Ovary (tissue), 9 donors: ENCODE results near the gene CENPP. TPM values are rescaled to one million over a fixed set of nuclear protein-coding genes. Genes with fewer than 3 reads are reported as not detected.

Source experiments
- DNase-seq, 5 donors: peaks; one replicate each; pipeline ENCODE4 v3.0.0-alpha.2; 2019 to 2020
- H3K27ac ChIP-seq, 2 donors: fragments of 200-600 bp; one replicate each; pipeline versions ENCODE4 v1.5.1 to v1.8.0; 2019 to 2022
- H3K27me3 ChIP-seq: fragments of 200-600 bp; one replicate; pipeline ENCODE4 v1.8.0; 2022
- H3K36me3 ChIP-seq: fragments of 200-600 bp; sonication (generic); one replicate; pipeline ENCODE4 v1.5.1; 2019
- H3K4me1 ChIP-seq: one replicate; pipeline ENCODE4 v1.8.1; 2013; ENCODE audit warnings: mild to moderate bottlenecking, moderate library complexity; ENCODE audit not compliant: insufficient read depth
- H3K4me3 ChIP-seq: fragments of 200-600 bp; sonication (generic); one replicate; pipeline ENCODE4 v1.5.1; 2017
- H3K9me3 ChIP-seq, 2 donors: fragments of 200-600 bp in 1 of 2; sonication (generic) in 1 of 2; one replicate each; pipeline versions ENCODE4 v1.5.1 to v1.8.1; 2013 to 2019; ENCODE audit warnings: mild to moderate bottlenecking in 1 of 2, moderate library complexity in 1 of 2
- CTCF ChIP-seq, 3 donors: fragments of 450-650 bp in 2 of 3; fragments of 200-600 bp in 1 of 3; IDR thresholded peaks; one replicate each; pipeline versions ENCODE4 v1.5.1 to v1.8.0; 2016 to 2022; ENCODE audit warnings: antibody characterized with exemption in 3 of 3, mild to moderate bottlenecking in 1 of 3
- EP300 ChIP-seq: sonication (generic); formaldehyde crosslinking; IDR thresholded peaks from one replicate; pipeline ENCODE4 v1.6.1; 2017; ENCODE audit warnings: antibody characterized with exemption
- POLR2A ChIP-seq: fragments of 450-650 bp; IDR thresholded peaks from one replicate; pipeline ENCODE4 v1.6.1; 2017; ENCODE audit warnings: antibody characterized with exemption, mild to moderate bottlenecking, moderate library complexity
- WGBS, 3 donors: extraction: QIAGEN DNeasy Blood & Tissue Kit in 1 of 3; methylation state at CpG; one replicate each; pipeline versions ENCODE4 v1.1.5 to v1.1.7; 2013 to 2017; 5-methylcytosine and 5-hydroxymethylcytosine counted together
- intact Hi-C, 4 donors: fragments of 100-400 bp; cut with DNase I; formaldehyde crosslinking; loops; one replicate each; pipeline versions ENCODE4 v1.11.0 to v1.15.1; 2022 to 2023
- polyA plus RNA-seq, 2 donors: library from polyadenylated mRNA; stranded (reverse); fragments of 200-250 nt in 1 of 2; fragments of 350-450 nt in 1 of 2; fragmentation: Illumina TruSeq in 1 of 2; extraction: RNeasy Lipid Tissue Mini Kit (QIAGEN cat#74804) in 1 of 2; gene quantifications; one replicate each; pipeline ENCODE4 v1.2.3, GENCODE V29; 2013 to 2014
- total RNA-seq, 7 donors: library from RNA; depleted of rRNA in 2 of 7; stranded (reverse); fragments of >200 nt in 2 of 7; fragmentation: NEBNext Ultra II Directional in 3 of 7; extraction: Animal tissue kit (Norgen Biotek cat#: 25700) in 3 of 7; gene quantifications; one replicate each; pipeline versions ENCODE4 v1.1.0 to v1.2.4, GENCODE V29; 2016 to 2023
- donor health status: DM: no; HTN: no; CAD: no; lungs with moderate emphysema.
- donor health status: DM: no; HTN: no; CAD: no.
- donor health status: Bipolar disorder and iron deficiency.
- donor health status: DM: yes; HTN: yes; CAD: no.
- donor health status: DM: no; HTN: no; CAD: no.
- donor health status: DM: yes; HTN: yes; CAD: no.

Gene CENPP
- total and polyA plus RNA-seq, 9 donors: 1.4 to 9.5 (median 5.8) TPM

- no peaks in the 10 kb centered on the region for H3K9me3 ChIP-seq
- no peak overlapping the region for H3K27ac ChIP-seq
- DNase-seq: no peak
- H3K4me3 ChIP-seq: no peak overlapping the region
- no peaks in the 10 kb centered on the region for H3K27me3 ChIP-seq
- H3K4me1 ChIP-seq: peaks cover 7% of the 10 kb centered on the region
- intact Hi-C loops: no loop called here
- H3K36me3 ChIP-seq: no peaks in the 10 kb centered on the region
- TF ChIP-seq EP300 (no peak), CTCF (IDR thresholded peaks at IDR 0.05) (no peak), POLR2A (no peak)
- WGBS, 3 donors: 88% methylated on average over 2 of the region's 2 CpGs
These were observed 141.8 kb downstream of the CENPP start for GRCh38 chr9:92467511-92467910.

DNA sequence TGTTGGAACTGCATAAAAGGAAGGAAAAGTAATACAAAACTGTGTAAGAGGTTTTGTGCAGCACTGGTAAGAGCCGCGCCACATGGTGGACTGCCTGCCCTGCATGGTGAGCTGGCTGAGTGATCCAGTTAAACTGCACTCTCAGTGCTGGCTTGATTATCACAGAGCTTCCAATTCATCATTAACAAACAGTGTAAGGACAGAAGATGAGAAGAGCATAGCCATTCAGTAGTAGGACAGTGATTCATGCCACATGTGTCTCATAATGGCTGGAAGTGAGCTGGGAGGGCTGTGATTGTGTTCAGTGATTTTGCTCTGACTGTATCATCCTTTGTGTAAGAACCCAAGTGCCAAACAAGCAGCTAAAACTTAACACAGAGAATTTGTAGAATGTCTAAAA, 142.5 kb downstream of the CENPP start:
- TF ChIP-seq POLR2A (no peak), CTCF (IDR thresholded peaks at IDR 0.05) (no peak), EP300 (no peak)
- Histone ChIP-seq H3K27ac (no peak overlapping the region), H3K27me3 (no peaks in the 10 kb centered on the region), H3K4me3 (no peak overlapping the region), H3K9me3 (no peaks in the 10 kb centered on the region), H3K4me1 (peaks cover 4% of the 10 kb centered on the region), H3K36me3 (no peaks in the 10 kb centered on the region)
- DNase-seq: no peak
- 97 to 99% (median 98%) methylated on average over 2 of the region's 2 CpGs for WGBS, 3 donors
- intact Hi-C loops: no loop called here

DNA sequence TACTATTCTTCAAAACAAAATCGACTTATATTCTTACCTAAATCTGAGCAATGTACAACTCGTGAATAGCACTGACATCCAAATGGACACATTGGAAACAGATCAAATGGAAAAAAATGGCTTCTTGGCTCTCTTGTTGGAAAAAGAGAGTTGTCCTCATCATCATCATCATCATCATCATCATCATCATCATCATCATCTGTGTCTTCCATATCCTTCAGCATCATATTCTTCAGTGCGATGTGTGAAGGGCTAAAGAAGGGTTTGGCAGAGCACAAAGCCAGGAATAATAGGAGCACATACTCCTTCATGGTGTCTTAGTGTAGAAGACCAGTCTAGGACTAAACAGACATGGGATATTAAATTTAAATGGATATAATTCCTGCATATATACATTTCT, 148.8 kb downstream of the CENPP start:
- 95 to 97% (median 95%) methylated on average over 3 of the region's 3 CpGs for WGBS, 3 donors
- Histone ChIP-seq H3K4me1 (peaks cover 6% of the 10 kb centered on the region), H3K27me3 (no peaks in the 10 kb centered on the region), H3K27ac (no peak overlapping the region), H3K9me3 (no peaks in the 10 kb centered on the region), H3K4me3 (no peak overlapping the region), H3K36me3 (no peaks in the 10 kb centered on the region)
- TF ChIP-seq POLR2A (no peak), CTCF (IDR thresholded peaks at IDR 0.05) (no peak), EP300 (no peak)
- DNase-seq: no peak
- intact Hi-C loops: no loop called here

GRCh38 chr9:92476962-92477361, 151.2 kb downstream of the CENPP start:
- Histone ChIP-seq H3K27ac (no peak overlapping the region), H3K4me1 (peaks cover 8% of the 10 kb centered on the region), H3K4me3 (no peak overlapping the region), H3K27me3 (no peaks in the 10 kb centered on the region), H3K9me3 (no peaks in the 10 kb centered on the region), H3K36me3 (no peaks in the 10 kb centered on the region)
- no peak for TF ChIP-seq CTCF (IDR thresholded peaks at IDR 0.05)
- TF ChIP-seq EP300: no peak
- no peak for TF ChIP-seq POLR2A
- DNase-seq: no peak
- 95 to 100% (median 100%) methylated on average over 1 of the region's 1 CpG for WGBS, 3 donors
- intact Hi-C loops: no loop called here

GRCh38 chr9:92478783-92479182, 153.0 kb downstream of the CENPP start:
- H3K4me3 ChIP-seq: no peak overlapping the region
- intact Hi-C loops: no loop called here
- H3K27ac ChIP-seq: no peak overlapping the region
- no peak for DNase-seq
- no peaks in the 10 kb centered on the region for H3K9me3 ChIP-seq
- 84 to 89% (median 87%) methylated on average over 7 of the region's 7 CpGs for WGBS, 3 donors
- no peak for TF ChIP-seq CTCF (IDR thresholded peaks at IDR 0.05)
- no peak for TF ChIP-seq POLR2A
- TF ChIP-seq EP300: no peak
- H3K27me3 ChIP-seq: no peaks in the 10 kb centered on the region
- H3K4me1 ChIP-seq: peaks cover 10% of the 10 kb centered on the region
- no peaks in the 10 kb centered on the region for H3K36me3 ChIP-seq
